HepG2 (cell line): ENCODE data around the gene CYP26B1. TPM values are rescaled to one million over a fixed set of nuclear protein-coding genes. Genes with fewer than 3 reads are reported as not detected.

Experiments used
- ARID3A ChIP-seq: IDR thresholded peaks from 2 replicates; pipeline ENCODE4 v1.6.1; 2012; ENCODE audit warnings: low read depth, low read length, improper control_type of control experiment
- BRF2 ChIP-seq: sonication (generic); formaldehyde crosslinking; IDR thresholded peaks from 2 replicates; pipeline ENCODE4 v1.8.1; 2022; ENCODE audit warnings: mild to moderate bottlenecking, missing genetic modification reagents
- GRHL1 ChIP-seq: sonication (generic); formaldehyde crosslinking; conservative IDR thresholded peaks from 2 replicates; pipeline ENCODE4 v1.8.0; 2022; ENCODE audit warnings: missing genetic modification reagents
- HNF4A ChIP-seq: sonication (generic); formaldehyde crosslinking; IDR thresholded peaks from 2 replicates; pipeline ENCODE4 v1.4.0; 2020; ENCODE audit warnings: missing genetic modification reagents
- LBX2 ChIP-seq: sonication (generic); formaldehyde crosslinking; IDR thresholded peaks from 2 replicates; pipeline ENCODE4 v1.5.0; 2020; ENCODE audit warnings: missing genetic modification reagents, mild to moderate bottlenecking, borderline replicate concordance
- LCORL ChIP-seq, 2 experiments: fragments of 450-650 bp in 1 of 2; sonication (generic) in 1 of 2; formaldehyde crosslinking in 1 of 2; IDR thresholded peaks; 2 replicates each; pipeline versions ENCODE4 v1.5.0 to v1.6.1; 2017 to 2020; ENCODE audit warnings: antibody characterized with exemption in 1 of 2, missing genetic modification reagents in 1 of 2
- NR2F2 ChIP-seq: IDR thresholded peaks from 2 replicates; pipeline ENCODE4 v1.6.1; 2012; ENCODE audit warnings: low read depth, inconsistent platforms, borderline replicate concordance
- NRL ChIP-seq: sonication (generic); formaldehyde crosslinking; IDR thresholded peaks from 2 replicates; pipeline ENCODE4 v1.5.0; 2020; ENCODE audit warnings: missing genetic modification reagents, mild to moderate bottlenecking, moderate library complexity, borderline replicate concordance
- PAX8 ChIP-seq: sonication (generic); formaldehyde crosslinking; IDR thresholded peaks from 2 replicates; pipeline ENCODE4 v1.8.0; 2022; ENCODE audit warnings: mild to moderate bottlenecking, missing genetic modification reagents, borderline replicate concordance
- PCBP1 ChIP-seq: fragments of 200-400 bp; formaldehyde crosslinking; IDR thresholded peaks from 2 replicates; pipeline ENCODE4 v1.6.1; 2017; ENCODE audit warnings: mild to moderate bottlenecking, low read depth, low read length, borderline replicate concordance
- PHF21A ChIP-seq: sonication (generic); formaldehyde crosslinking; IDR thresholded peaks from 2 replicates; pipeline ENCODE4 v1.5.0; 2020; ENCODE audit warnings: mild to moderate bottlenecking, missing genetic modification reagents
- PPARG ChIP-seq: conservative IDR thresholded peaks from 2 replicates; pipeline ENCODE4 v1.6.1; 2016; ENCODE audit warnings: missing biosample characterization, missing genetic modification reagents
- SKIL ChIP-seq: sonication (generic); formaldehyde crosslinking; IDR thresholded peaks from 2 replicates; pipeline ENCODE4 v1.8.0; 2022; ENCODE audit warnings: missing genetic modification reagents, mild to moderate bottlenecking, moderate library complexity, borderline replicate concordance
- ZBTB42 ChIP-seq: sonication (generic); formaldehyde crosslinking; IDR thresholded peaks from 2 replicates; pipeline ENCODE4 v1.5.0; 2020; ENCODE audit warnings: mild to moderate bottlenecking, missing genetic modification reagents
- ZNF333 ChIP-seq: sonication (generic); formaldehyde crosslinking; IDR thresholded peaks from 2 replicates; pipeline ENCODE4 v1.4.0; 2020; ENCODE audit warnings: mild to moderate bottlenecking, missing genetic modification reagents, borderline replicate concordance
- ZNF703 ChIP-seq: sonication (generic); formaldehyde crosslinking; IDR thresholded peaks from 2 replicates; pipeline ENCODE4 v1.5.1; 2020; ENCODE audit warnings: missing genetic modification reagents, mild to moderate bottlenecking, moderate library complexity, borderline replicate concordance
- ZNF83 ChIP-seq: sonication (generic); formaldehyde crosslinking; IDR thresholded peaks from 2 replicates; pipeline ENCODE4 v1.4.0; 2020; ENCODE audit warnings: missing genetic modification reagents, mild to moderate bottlenecking, borderline replicate concordance
- ZSCAN22 ChIP-seq: sonication (generic); formaldehyde crosslinking; IDR thresholded peaks from 2 replicates; pipeline ENCODE4 v1.4.0; 2020; ENCODE audit warnings: mild to moderate bottlenecking, missing genetic modification reagents
- ZSCAN5A ChIP-seq: sonication (generic); formaldehyde crosslinking; IDR thresholded peaks from 2 replicates; pipeline ENCODE4 v1.8.0; 2022; ENCODE audit warnings: mild to moderate bottlenecking, missing genetic modification reagents, borderline replicate concordance
- ZSCAN9 ChIP-seq: IDR thresholded peaks from 2 replicates; pipeline ENCODE4 v1.6.1; 2016; ENCODE audit warnings: borderline replicate concordance
- polyA plus RNA-seq, 8 experiments: library from polyadenylated mRNA; depleted of rRNA in 3 of 8; stranded (reverse) in 7 of 8; unstranded in 1 of 8; fragments of >200 nt; fragmentation: Illumina TruSeq in 4 of 8; extraction: Trizol in 4 of 8; gene quantifications; 2 replicates each; pipeline versions ENCODE4 v1.2.1 to v1.2.3, GENCODE V29; 2011 to 2016; ENCODE audit warnings: low read depth in 4 of 8, missing spikeins in 1 of 8, mixed read lengths in 1 of 8; ENCODE audit not compliant: insufficient read depth in 1 of 8
- total RNA-seq, 5 experiments: library from RNA; depleted of rRNA; stranded (reverse); fragments of >200 nt; fragmentation: Illumina TruSeq; extraction: Trizol; gene quantifications; 2 replicates each; pipeline ENCODE4 v1.2.3, GENCODE V29; 2016; ENCODE audit warnings: low read depth in 1 of 5

Gene CYP26B1
- total and polyA plus RNA-seq, 2 of the 13 experiments (the other 11 are each of a cell fraction or from before 2014, with no cell fraction given), result 0.05 to 0.07 TPM

- TF ChIP-seq ARID3A, result no peak
- no peak for TF ChIP-seq ZSCAN9 (CRISPR knock-in tag)
- no peak for TF ChIP-seq SKIL
- peak; percentile 74 for TF ChIP-seq PHF21A
- no peak for TF ChIP-seq ZNF83 (CRISPR knock-in tag)
- no peak for TF ChIP-seq ZSCAN22 (CRISPR knock-in tag)
- TF ChIP-seq ZNF333 (CRISPR knock-in tag), result peak; percentile 81; the same call in 1 of the 2 replicates
- TF ChIP-seq LCORL (IDR thresholded peaks at IDR 0.05), result no peak
- peak; percentile 74; the same call in 1 of the 2 replicates for TF ChIP-seq LCORL (CRISPR knock-in tag; IDR thresholded peaks at IDR 0.05)
- peak; percentile 55; the same call in 1 of the 2 replicates for TF ChIP-seq PCBP1
- no peak for TF ChIP-seq NR2F2
- TF ChIP-seq LBX2 (CRISPR knock-in tag), result no peak
- 0 out of 2 replicates have a peak, but pooled peaks have one; percentile 52 for TF ChIP-seq NRL (CRISPR knock-in tag)
- no peak for TF ChIP-seq BRF2 (CRISPR knock-in tag)
- TF ChIP-seq GRHL1 (CRISPR knock-in tag), result no peak
- no peak for TF ChIP-seq PAX8 (CRISPR knock-in tag)
- TF ChIP-seq ZBTB42, result no peak
- TF ChIP-seq PPARG (CRISPR knock-in tag), result no peak
- no peak for TF ChIP-seq ZNF703
- peak; percentile 41 for TF ChIP-seq HNF4A
- no peak for TF ChIP-seq ZSCAN5A (CRISPR knock-in tag)
These were observed 2.9 kb downstream of the CYP26B1 start (continued) for GRCh38 chr2:72144632-72145288.
